ENCODE measurements around the gene SLC27A1.
"Not testable (repeated sequence)": the region's sequence is repeated elsewhere in the genome, so short reads cannot be mapped to it uniquely, and the experiment has no call there.

The SLC27A1 gene

DNA sequence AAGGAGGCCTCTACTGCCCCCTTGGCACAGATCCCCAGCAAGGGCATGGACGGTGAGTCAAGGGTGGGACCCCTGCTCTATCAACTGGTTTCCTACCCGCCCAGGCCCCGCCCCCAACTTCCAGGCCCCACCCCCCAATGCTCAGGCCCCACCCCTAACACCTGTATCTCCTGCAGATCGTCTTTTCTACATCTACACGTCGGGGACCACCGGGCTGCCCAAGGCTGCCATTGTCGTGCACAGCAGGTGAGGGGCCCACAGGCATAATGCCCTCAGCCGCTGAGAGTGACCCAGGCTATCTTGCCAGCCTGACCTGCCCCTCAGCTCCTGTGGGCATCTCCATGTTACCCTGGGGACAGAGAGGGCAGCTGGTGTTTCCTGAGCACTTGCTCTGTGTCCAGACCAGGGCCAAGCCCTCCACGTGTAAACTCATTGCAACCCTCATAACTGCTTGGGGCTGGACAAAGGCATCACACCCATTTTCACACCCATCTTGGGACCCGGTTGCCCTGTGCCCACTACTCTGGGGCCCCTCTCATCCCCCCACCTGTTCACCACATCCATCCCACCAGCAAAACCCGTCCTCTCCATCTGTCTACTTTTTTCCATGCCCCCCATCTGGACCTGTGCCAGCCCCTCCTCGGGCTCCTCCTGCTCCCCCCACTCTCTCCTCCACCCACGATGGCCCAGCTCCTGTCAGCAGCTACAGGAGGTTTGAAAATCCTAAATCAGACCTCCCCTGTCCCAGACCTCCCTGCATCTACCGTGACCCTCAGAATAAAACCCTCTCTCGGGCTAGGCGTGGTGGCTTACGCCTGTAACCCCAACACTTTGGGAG lies 17.2 kb downstream of the SLC27A1 start:
- no peak for DNase-seq

DNA sequence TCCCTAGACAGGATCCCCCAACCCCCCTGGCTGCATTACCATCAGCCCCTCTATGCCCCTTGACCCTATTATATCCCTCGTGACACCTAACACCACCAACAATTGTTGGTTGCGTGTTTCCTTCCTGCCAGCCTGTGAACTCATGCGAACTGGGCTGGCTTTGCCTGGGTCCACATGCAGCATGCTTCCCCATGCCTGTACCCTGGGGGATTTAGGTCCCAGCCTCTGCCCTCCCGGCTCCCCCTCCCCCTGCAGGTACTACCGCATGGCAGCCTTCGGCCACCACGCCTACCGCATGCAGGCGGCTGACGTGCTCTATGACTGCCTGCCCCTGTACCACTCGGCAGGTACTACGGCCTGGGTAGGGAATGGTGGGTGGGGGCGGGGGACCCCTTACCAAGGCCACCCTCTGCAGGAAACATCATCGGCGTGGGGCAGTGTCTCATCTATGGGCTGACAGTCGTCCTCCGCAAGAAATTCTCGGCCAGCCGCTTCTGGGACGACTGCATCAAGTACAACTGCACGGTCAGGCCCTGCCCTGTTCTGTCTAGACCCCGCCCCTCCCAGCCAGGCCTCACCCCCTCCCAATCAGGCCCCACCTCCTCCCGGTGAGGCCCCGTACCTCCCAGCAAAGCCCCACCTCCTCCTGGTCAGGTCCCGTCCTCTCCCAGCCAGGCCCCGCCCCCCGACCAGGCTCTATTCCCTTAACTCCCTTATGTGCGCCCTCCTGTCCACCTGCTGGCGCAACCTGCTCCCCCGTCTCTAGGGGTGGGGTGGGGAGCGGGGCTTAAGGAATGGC lies 18.5 kb downstream of the SLC27A1 start:
- DNase-seq: peak; percentile 89

DNA sequence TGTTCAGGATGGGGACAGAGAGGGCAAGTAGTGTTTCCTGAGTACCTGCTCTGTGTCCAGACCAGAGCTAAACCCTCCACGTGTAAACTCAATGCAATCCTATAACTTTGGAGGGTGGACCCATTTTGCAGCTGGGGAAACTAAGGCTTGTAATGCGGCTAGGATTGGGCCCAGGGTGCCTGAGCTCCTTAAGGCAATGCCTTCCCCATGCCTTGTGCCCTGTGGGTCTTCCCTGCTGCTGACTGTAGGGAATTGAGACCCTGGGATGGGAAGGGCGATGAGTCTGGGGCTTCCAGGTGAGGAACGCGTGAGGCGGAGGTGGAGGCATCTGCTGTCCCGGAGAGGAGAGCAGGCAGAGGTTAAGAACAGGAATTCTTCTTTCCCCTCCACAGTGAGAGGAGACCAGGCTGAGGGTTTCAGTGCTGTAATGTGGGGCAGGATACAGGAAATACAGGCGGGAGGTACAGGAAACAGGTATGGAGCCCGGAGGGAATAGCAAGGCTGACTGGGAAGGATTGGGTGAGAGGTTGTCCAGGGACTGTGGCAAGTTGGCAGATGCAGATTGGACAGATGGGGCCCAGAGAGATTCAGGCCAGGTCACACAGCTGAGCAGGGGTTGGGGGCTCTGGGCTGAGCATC lies 19.2 kb downstream of the SLC27A1 start:
- no peak for DNase-seq

DNA sequence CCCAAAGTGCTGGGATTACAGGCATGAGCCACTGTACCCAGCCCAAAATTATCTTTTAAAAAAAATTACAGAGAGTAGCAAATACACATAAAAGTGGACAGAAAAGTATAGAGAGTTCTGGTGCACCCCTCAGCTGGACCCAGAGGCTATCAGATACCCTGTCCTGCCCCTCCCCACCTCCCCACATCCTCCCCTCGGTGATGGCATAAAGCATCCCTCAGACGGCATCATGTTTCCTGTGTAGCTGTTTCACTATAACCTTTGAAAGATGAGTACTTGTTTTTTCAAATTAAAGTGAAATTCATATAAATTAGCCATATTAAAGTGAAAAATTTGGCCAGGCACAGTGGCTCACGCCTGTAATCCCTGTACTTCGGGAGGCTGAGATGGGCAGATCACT lies 20.1 kb downstream of the SLC27A1 start:
- DNase-seq: no peak

DNA sequence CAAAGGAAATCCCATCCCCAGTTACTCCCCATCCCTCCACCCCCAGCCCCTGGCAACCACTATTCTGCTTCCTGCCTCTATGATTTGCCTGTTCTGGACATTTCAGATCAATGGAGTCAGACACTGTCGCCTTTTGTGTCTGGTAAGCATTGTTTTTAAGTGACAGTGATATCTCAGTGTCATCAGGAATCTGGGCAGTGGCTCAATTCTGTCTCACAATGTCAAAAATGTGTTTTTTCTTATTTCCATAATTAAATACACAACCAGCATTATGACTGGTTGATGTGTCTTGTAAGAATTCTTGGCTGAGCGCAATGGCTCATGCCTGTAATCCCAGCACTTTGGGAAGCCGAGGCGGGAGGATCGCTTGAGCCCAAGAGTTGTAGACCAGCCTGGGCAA lies 21.0 kb downstream of the SLC27A1 start:
- no peak for DNase-seq

DNA sequence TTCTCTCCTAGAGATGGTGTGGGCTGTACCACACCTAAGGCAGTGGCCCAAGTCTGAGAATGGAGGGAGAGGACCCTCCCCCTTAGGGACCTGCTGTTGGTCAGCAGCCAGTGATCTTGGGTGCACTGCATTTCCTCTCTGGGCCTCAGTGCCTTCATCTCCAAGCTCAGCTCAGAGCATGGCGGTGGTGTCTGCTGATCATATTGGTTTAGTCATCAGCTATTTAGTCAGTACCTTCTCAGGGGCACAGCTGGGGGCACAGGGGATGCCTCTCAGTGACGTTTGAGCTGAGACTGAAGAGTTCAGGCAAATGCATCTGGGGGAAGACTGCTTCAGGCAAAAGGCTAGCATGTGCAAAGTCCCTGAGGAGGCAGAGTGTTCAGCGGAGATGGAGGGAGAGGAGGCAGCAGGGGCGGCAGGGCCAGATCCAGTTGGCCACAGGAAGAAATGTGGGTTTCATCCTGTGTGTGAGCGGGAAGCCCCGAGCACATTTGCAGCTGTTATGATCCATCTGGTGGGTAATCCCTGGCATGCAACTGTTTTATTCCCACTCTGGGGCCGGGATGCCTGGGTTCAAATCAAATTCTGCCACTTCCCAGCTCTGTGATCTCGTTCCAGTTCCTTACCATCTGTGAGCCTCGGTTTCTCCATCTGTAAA lies 25.4 kb downstream of the SLC27A1 start:
- no peak for DNase-seq

DNA sequence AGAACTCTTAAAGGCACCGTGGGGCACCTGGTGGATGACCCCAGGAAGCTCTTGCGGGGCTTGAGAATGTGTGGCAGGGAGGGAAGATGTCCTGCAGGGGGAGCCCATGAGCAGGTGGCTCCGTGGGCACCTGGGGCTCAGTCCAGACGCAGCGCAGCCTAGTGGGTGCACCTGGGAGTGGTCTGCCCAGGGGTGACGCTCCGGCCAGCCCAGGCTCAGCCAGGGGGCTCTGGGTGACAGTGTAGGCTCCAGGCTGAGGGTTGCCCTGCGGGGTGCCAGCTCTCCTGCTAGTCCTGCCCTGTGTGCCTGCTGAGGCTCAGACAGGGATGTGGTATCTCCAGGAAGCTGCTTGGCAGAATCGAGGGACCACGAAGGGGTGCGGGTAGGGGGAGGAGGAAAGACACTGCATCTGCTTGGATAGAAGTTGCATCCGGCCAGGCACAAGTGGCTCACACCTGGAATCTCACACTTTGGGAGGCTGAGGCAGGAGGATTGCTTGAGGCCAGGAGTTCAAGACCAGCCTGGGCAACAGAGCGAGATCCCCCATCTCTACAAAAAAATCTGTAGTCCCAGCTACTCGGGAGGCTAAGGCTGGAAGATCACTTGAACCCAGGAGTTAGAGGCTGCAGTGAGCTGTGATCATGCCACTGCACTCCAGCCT lies 26.1 kb downstream of the SLC27A1 start:
- peak; percentile 92 for DNase-seq

DNA sequence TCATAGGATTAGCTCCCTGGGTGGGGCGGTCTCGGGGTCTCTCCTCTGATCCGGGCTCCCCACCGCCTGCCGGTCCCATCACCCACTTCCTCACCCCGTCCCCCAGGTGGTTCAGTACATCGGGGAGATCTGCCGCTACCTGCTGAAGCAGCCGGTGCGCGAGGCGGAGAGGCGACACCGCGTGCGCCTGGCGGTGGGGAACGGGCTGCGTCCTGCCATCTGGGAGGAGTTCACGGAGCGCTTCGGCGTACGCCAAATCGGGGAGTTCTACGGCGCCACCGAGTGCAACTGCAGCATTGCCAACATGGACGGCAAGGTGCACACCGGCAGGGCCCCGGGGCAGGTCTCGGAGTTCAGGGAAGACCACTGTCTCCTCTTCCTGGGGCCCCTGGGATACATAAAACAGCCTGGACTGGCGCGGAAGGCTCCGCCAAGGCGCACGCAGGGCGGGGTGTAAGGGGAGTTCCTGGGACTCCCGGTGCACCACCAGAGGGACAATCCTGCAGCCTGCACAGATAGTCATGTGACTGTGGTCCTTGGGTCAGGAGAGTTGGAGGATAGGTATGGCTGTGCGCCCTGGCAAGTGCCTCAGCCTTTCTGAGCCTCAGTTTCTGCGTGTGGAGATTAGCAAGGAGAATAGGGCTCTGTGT lies 26.9 kb downstream of the SLC27A1 start:
- DNase-seq: no peak

DNA sequence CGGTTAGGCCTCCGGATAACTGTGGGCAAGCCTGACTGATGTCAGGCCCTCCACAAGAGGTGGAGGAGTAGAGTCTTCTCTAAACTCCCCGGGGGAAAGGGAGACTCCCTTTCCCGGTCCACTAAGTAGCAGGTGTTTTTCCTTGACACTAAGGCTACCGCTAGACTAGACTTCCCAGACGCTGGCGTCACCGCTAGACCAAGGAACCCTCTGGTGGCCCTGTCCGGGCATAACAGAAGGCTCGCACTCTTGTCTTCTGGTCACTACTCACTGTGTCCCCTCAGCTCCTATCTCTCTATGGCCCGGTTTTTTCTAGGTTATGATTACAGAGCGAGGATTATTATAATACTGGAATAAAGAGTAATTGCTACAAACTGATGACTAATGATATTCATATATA lies 28.7 kb downstream of the SLC27A1 start:
- DNase-seq: not testable (repeated sequence)

DNA sequence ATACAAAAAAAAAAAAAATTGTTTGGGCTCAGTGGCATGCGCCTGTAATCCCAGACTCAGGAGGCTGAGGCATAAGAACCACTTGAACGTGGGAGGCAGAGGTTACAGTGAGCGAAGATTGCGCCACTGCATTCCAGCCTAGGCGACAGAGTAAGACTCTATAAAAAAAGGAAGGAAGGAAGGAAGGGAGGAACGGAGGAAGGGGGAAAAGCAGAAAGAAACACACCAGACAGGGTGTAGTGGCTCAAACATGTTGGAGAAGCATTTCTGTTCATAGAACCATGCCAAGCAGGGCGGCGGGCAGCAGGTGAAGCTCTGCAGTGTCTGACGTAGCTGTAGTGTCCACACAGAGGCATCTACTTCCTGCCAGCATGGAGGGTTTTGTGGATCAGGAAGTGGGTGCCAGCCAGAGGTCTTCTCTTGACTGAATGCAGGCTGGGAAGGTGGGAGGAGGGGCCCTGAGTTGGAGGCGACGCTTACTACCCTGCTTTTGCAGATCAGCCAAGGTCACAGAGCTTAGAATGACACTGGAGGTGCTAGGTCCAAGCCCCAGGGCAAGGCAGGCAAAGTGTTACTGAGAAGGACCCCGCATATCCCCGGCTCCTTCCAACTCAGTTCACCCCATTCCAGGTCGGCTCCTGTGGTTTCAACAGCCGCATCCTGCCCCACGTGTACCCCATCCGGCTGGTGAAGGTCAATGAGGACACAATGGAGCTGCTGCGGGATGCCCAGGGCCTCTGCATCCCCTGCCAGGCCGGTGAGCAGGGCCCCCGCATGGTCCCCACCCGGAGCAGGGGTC lies 29.5 kb downstream of the SLC27A1 start:
- no peak for DNase-seq

DNA sequence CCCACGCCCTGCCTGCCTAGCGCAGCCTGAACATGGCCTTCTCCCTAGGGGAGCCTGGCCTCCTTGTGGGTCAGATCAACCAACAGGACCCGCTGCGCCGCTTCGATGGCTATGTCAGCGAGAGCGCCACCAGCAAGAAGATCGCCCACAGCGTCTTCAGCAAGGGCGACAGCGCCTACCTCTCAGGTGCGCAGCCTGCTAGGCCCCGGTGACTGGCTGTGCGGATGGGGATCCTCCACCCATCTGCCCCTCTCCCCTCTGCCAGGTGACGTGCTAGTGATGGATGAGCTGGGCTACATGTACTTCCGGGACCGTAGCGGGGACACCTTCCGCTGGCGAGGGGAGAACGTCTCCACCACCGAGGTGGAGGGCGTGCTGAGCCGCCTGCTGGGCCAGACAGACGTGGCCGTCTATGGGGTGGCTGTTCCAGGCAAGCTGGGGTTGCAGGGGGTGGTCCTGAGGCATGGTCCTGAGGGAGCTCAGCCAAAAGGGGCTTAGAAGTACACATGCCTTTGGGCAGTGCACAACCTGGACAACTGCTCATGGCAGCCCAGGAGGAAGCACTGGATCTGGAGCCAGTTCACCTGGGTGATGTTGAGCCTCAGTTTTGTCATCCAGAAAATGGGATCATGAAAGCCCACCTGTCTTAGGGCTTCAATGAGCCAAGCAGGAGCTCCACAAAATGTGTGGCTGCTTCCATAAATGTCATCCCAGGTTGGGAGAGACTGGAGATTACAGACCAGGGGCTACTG lies 30.3 kb downstream of the SLC27A1 start:
- DNase-seq: no peak

DNA sequence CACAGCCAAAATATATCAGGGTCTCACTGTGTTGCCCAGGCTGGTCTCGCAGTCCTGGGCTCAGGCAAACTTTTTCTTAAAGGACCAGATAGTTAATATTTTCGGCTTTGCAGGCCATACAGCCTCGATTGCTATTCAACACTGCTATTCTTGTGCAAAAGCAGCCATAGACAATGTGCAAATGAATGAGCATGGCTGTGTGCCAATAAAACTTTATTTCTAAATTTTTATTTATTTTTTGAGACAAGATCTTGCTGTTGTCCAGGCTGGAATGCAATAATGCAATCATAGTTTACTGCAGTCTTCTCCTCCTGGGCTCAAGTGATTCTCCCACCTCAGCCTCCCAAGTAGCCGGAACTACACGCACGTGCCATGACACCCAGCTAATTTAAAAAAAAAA lies 32.9 kb downstream of the SLC27A1 start:
- DNase-seq: no peak

DNA sequence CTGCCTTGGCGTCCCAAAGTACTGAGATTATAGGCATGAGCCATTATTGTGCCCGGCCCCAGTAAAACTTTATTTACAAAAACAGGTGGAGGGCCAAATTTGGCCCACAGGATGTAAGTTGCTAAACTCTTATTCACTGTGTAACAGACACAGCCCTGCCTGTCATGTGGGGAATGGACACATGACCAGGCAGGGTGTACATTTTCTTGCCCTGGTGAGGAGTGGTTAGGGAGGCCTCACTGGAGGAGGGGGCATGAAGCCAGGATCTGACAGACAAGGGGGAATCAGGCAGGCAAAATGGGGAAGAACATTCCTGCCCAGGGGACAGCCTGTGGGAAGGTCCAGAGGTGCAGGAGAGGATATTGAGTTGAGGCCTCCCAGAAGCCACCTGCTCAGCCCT lies 33.7 kb downstream of the SLC27A1 start:
- no peak for DNase-seq

DNA sequence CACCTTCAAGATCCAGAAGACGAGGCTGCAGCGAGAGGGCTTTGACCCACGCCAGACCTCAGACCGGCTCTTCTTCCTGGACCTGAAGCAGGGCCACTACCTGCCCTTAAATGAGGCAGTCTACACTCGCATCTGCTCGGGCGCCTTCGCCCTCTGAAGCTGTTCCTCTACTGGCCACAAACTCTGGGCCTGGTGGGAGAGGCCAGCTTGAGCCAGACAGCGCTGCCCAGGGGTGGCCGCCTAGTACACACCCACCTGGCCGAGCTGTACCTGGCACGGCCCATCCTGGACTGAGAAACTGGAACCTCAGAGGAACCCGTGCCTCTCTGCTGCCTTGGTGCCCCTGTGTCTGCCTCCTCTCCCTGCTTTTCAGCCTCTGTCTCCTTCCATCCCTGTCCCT lies 34.1 kb downstream of the SLC27A1 start:
- no peak for DNase-seq

DNA sequence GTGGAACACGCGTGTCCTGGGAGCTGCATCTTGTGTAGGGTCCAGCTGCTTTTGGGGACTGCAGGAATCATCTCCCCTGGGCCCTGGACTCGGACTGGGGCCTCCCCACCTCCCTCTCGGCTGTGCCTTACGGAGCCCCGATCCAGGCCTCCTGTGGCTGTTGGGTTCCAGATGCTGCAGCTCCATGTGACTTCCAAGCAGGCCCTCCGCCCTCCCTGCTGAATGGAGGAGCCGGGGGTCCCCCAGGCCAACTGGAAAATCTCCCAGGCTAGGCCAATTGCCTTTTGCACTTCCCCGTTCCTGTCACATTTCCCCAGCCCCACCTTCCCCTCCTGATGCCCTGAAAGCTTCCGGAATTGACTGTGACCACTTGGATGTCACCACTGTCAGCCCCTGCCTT lies 34.9 kb downstream of the SLC27A1 start:
- DNase-seq: no peak

DNA sequence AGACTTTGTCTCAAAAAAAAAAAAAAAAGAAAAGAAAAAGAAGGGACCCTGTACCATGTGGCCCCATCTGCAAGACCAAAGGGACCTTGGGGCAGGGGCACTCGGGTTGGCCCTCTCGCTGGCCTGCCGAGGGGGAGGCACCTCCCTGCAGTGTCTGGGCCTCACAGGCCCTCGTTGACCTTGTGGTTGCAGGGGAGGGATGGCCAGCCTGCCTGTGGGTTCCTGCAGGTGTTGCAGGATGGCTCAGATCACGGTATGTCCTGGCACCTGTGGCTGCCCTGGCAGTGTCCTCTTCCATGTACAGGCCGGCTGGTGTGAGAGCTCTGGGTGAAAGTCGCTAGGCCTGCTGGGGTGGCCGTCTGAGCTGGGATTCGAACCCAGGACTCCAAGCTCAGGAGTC lies 36.4 kb downstream of the SLC27A1 start:
- peak; percentile 19 for DNase-seq

DNA sequence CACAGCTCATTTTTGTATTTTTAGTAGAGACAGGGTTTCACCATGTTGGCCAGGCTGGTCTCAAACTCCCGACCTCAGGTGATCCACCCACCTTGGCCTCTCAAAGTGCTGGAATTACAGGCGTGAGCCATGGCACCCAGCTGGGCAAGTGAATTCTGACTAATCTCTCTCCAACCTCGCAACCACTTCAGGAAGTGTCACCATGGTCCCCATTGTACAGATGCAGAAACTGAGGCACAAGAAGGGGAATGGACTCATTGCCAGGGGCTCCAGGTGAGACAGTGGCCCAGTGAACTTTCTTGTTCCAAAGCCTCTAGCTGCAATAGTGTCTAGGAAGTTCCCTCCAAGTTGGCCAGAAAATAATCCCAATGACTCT lies 38.2 kb downstream of the SLC27A1 start:
- DNase-seq: not testable (repeated sequence)

DNA sequence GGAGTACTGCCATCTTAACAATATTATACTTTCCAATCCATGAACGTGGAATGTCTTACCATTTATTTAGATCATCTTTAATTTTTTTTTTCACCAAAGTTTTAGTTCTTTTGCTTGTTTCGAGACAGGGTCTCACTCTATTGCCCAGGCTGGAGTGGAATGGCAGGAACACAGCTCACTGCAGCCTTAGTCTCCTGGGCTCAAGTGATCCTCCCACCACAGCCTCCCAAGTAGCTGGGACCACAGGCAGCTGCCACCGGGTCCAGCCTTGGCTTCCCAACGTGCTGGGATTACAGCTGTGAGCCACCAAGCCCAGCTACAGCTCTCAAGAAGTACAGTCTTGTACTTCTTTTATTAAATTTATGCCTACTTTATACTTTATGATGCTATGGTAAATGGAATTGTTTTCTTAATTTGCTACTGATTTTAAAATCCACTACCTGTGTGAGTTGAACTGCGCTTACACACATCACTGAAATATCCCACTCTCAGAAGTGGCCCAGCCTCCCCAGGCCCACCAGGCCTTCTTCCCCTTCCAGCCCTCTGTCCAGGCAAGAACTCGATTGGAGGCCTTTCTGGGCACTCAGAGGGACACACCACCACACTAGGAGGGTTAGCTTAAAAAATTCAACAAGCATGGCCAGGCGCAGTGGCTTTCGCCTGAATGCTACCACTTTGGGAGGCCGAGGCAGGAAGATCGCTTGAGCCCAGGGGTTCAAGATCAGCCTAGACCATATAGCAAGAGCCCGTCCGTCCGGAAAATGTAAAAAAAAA lies 40.1 kb downstream of the SLC27A1 start:
- DNase-seq: no peak

DNA sequence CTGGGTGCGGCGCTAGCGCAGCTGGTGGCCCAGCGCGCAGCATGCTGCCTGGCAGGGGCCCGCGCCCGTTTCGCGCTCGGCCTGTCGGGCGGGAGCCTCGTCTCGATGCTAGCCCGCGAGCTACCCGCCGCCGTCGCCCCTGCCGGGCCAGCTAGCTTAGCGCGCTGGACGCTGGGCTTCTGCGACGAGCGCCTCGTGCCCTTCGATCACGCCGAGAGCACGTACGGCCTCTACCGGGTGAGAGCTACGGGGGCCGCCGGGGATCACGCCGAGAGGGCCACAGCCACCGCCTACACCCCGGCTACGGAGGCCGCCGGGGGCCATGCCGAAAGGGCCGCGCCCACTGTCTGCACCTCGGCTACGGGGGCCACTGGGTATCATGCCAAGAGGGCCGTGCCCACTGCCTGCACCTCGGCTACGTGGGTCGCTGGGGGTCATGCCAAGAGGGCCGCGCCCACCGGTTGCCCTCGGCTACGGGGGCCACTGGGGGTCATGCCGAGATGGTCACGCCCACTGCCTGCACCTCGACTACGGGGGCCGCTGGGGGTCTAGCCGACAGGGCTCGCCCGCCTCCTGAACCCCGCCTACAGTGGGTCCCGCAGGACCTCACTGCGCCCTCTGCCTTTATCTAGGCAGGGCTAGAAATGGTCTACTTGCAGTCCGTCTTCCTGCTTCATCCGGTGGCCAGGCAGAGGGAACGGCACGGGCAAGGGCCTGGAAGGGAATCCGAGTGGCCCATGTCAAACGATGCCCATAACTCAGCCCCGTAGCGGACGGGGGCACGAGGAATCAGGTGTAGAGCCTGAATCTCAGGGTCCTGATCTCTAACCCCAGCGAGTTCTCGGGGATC lies 41.6 kb downstream of the SLC27A1 start:
- peak; percentile 81 for DNase-seq
